Mucosa of descending colon (tissue), 3 donors: ENCODE data around the gene NAPG. TPM values are rescaled to one million over a fixed set of nuclear protein-coding genes. Genes with fewer than 3 reads are reported as not detected.
A peak's percentile ranks its signal among the peaks of the same experiment; 100 is the strongest.

Experiments used
- ATAC-seq: fragments of 200-7000 bp; cut with Tn5 transposase; one replicate; pipeline ENCODE4 v1.9.1; 2020; ENCODE audit warnings: mild to moderate bottlenecking, moderate library complexity
- DNase-seq, 3 donors: peaks; one replicate each; pipeline ENCODE4 v3.0.0-alpha.2; 2020
- H3K36me3 ChIP-seq: fragments of 200-600 bp; one replicate; pipeline ENCODE4 v1.8.0; 2021; ENCODE audit warnings: low read depth, mild to moderate bottlenecking
- H3K4me1 ChIP-seq: fragments of 200-600 bp; one replicate; pipeline ENCODE4 v1.8.0; 2021; ENCODE audit warnings: low read depth, mild to moderate bottlenecking
- H3K4me3 ChIP-seq: fragments of 200-600 bp; one replicate; pipeline ENCODE4 v1.8.0; 2021; ENCODE audit warnings: mild to moderate bottlenecking
- H3K9me3 ChIP-seq: fragments of 200-600 bp; one replicate; pipeline ENCODE4 v1.8.0; 2021; ENCODE audit warnings: mild to moderate bottlenecking
- intact Hi-C, 2 donors: fragments of 100-400 bp; cut with DNase I in 1 of 2; cut with micrococcal nuclease in 1 of 2; formaldehyde crosslinking; loops; one replicate each; pipeline versions ENCODE4 v1.11.0 to v1.11.1; 2022; cut with DNase I, micrococcal nuclease
- total RNA-seq, 3 donors: library from RNA; stranded (reverse); fragmentation: NEBNext Ultra II Directional in 2 of 3; extraction: Animal tissue kit (Norgen Biotek cat#: 25700) in 2 of 3; gene quantifications; one replicate each; pipeline versions ENCODE4 v1.2.1 to v1.2.4, GENCODE V29; 2021 to 2023
- TF ChIP-seq, protein P1 (sequence below): fragments of 200-600 bp; IDR thresholded peaks from one replicate; pipeline ENCODE4 v1.8.0; 2022; ENCODE audit warnings: antibody characterized with exemption, mild to moderate bottlenecking
- donor health status: DM: no; HTN: no; CAD: no; lungs with moderate emphysema.
- donor health status: DM: no; HTN: no; CAD: no.
- donor health status: DM: no; HTN: yes; CAD: no.

The NAPG gene
- total RNA-seq, 3 donors from 2014 or later = 36.3 to 43.1 (median 38.1) TPM

DNA sequence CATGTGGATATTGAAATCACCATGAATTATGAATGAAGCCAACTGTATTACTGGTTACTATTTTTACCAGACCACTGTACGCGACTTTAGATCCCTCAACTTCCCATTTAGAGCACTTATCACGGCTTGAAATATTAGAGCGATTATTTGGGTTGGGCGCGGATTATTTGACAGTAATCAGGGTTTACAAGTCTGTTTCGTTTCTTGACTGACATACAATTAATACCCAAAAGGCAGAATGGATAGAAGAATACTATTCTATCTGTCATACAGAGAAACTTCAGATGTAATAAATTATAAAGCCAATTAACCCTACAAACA is 496 bp upstream of the NAPG start:
- Histone ChIP-seq H3K36me3 (no peaks in the 10 kb centered on the region), H3K4me1 (peaks cover 20% of the 10 kb centered on the region), H3K4me3 (no peak overlapping the region), H3K9me3 (no peaks in the 10 kb centered on the region)
- TF ChIP-seq, protein P1, sequence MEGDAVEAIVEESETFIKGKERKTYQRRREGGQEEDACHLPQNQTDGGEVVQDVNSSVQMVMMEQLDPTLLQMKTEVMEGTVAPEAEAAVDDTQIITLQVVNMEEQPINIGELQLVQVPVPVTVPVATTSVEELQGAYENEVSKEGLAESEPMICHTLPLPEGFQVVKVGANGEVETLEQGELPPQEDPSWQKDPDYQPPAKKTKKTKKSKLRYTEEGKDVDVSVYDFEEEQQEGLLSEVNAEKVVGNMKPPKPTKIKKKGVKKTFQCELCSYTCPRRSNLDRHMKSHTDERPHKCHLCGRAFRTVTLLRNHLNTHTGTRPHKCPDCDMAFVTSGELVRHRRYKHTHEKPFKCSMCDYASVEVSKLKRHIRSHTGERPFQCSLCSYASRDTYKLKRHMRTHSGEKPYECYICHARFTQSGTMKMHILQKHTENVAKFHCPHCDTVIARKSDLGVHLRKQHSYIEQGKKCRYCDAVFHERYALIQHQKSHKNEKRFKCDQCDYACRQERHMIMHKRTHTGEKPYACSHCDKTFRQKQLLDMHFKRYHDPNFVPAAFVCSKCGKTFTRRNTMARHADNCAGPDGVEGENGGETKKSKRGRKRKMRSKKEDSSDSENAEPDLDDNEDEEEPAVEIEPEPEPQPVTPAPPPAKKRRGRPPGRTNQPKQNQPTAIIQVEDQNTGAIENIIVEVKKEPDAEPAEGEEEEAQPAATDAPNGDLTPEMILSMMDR = no peak
- DNase-seq = no peak
- no peak for ATAC-seq
- intact Hi-C loops = loop anchor here in 1 of 2 donors (10.0 kb wide), 1 partner anchor 521 kb away; no protein-coding TSS in a partner anchor

DNA sequence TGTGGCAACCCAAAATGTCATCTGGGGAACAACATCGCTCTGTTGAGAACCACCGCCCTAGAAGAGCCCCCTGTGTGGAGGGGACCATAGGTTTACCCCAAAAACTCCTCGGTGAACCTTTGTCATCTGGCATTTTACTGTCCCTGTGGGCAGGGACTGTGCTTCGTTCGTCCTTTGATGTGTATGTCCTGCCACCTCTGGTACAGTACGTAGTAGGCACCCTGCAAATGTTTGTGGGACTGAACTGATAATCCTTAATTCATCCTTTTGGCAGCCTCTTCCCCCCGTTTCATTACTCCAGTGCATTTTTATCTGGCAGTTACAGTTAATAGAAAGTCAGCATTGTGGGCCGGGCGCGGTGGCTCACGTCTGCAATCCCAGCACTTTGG is 728 bp downstream of the NAPG start:
- H3K9me3 ChIP-seq = no peaks in the 10 kb centered on the region
- peak overlapping the region; percentile 96 for H3K4me3 ChIP-seq
- TF ChIP-seq, protein P1 = no peak
- intact Hi-C loops = loop anchor here in 1 of 2 donors (10.0 kb wide), 1 partner anchor 522 kb away; no protein-coding TSS in a partner anchor
- H3K4me1 ChIP-seq = peaks cover 20% of the 10 kb centered on the region
- DNase-seq = peak in 1 of 3 donors; percentile 13
- peak; percentile 4 for ATAC-seq
- no peaks in the 10 kb centered on the region for H3K36me3 ChIP-seq

DNA sequence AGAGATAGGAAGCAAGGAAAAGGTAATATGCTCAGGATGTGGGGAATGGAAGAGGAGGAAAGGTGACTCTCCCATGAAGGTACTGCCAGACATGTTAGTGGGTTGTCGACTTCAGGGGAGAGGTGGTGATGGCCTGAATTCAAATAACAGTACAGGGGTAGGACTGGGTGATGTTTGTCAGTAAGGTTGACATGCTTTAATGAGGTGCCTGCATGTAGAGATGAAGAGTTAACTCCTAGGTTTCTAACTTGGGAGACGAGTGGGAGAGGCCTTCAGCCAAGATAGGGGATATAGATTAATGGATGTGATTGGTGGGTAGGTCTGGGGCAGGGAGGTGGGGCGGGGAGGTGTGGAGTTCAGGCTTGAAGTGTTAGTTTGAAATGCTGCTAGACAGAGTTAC is 2.6 kb downstream of the NAPG start:
- H3K36me3 ChIP-seq = no peaks in the 10 kb centered on the region
- TF ChIP-seq, protein P1 = no peak
- DNase-seq (no peak), ATAC-seq (no peak)
- intact Hi-C loops = loop anchor here in 1 of 2 donors (10.0 kb wide), 1 partner anchor 524 kb away; no protein-coding TSS in a partner anchor
- no peaks in the 10 kb centered on the region for H3K9me3 ChIP-seq
- peaks cover 20% of the 10 kb centered on the region for H3K4me1 ChIP-seq
- no peak overlapping the region for H3K4me3 ChIP-seq

DNA sequence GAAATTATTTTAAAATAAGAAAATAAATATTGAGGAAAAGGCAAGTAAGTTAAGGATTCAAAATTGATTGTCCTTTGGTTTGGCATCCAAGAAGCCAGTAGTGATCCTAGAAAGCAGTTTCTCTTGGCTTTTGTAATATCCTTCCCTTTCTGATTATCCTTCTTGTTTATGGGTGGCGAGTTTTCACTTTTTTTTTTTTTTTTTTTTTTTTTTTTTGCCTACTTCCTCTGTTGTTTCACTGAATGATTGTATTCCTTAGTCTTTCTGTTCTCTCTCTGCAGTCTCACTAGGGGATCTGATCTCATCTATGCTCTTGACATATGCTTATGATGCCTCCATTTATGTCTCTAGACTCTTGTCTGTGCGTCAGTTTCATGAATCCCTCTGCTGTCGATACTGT is 4.2 kb downstream of the NAPG start:
- TF ChIP-seq, protein P1 = no peak
- DNase-seq = no peak
- Histone ChIP-seq H3K4me3 (no peak overlapping the region), H3K36me3 (no peaks in the 10 kb centered on the region), H3K9me3 (no peaks in the 10 kb centered on the region), H3K4me1 (peaks cover 20% of the 10 kb centered on the region)
- intact Hi-C loops = no loop called here
- no peak for ATAC-seq

DNA sequence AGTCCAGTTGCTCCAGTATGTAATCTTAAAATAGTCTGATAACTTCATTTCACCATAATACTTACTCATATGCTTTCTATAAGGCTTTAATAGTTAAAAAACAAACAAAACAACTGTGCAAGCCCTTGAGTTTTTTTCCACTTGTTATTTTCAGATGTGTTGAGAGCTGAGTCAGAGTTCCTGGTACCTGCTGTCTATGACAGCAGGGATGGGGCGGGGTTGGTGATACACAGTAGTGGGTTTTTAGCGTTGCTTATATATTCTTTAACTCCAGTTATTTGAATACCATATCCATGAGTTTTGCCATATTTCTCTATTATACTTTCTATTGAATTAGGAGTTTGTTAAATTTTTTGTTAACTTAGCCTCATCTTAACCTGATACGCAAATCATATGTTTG is 5.0 kb downstream of the NAPG start:
- DNase-seq (no peak), ATAC-seq (no peak)
- no peaks in the 10 kb centered on the region for H3K36me3 ChIP-seq
- TF ChIP-seq, protein P1 = no peak
- H3K4me1 ChIP-seq = peaks cover 20% of the 10 kb centered on the region
- intact Hi-C loops = no loop called here
- H3K4me3 ChIP-seq = no peak overlapping the region
- no peaks in the 10 kb centered on the region for H3K9me3 ChIP-seq

DNA sequence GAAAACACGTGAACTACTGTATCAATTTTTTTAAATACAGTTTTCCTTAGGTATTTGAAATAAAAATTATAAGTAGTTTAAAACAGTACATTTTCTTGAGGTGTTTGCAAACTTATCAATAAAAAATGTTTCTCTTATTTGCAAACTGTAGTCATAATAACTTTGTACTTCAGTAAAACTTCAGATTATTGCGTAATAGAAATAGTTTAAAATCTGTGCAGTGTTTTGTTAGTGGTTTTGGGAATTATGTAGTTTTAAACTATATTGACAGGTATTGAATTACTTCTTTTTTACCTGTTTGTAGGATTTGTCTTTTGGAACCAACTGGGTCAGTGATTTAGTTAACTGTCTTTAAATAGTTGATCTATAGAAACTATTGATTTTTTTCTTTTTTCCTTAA is 7.3 kb downstream of the NAPG start:
- ATAC-seq = no peak

More for the DNA sequence above, 7.3 kb downstream of the NAPG start:
- Histone ChIP-seq H3K9me3 (no peaks in the 10 kb centered on the region), H3K36me3 (no peaks in the 10 kb centered on the region), H3K4me3 (no peak overlapping the region), H3K4me1 (peaks cover 6% of the 10 kb centered on the region)
- intact Hi-C loops = no loop called here
- TF ChIP-seq, protein P1 = no peak
- no peak for DNase-seq
